Measurements from ENCODE around the gene DNAJC12.
"Not testable (repeated sequence)": the region's sequence is repeated elsewhere in the genome, so short reads cannot be mapped to it uniquely, and the experiment has no call there.

DNAJC12 gene

DNA sequence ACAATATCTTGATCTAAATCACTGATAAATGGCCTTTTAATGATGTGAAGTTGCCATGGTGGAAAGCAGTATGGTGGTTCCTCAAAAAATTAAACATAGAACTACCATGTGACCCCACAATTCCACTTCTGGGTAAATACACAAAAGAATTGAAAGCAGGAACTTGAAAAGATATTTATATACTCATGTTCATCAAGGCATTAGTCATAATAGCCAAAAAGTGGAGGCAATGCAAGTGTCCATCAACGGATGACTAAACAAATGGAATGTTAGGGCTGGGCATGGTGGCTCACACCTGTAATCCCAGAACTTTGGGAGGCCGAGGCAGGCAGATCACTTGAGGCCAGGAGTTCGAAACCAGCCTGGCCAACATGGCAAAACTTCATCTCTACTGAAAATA, 2.0 kb upstream of the DNAJC12 start:
- no peak for DNase-seq (ENCODE audit: low read depth, low spot score)
- H3K36me3 ChIP-seq (ENCODE audit: control insufficient read depth, insufficient read depth, low read length): no peaks in the 10 kb centered on the region
- peaks cover 1% of the 10 kb centered on the region; the same call in 1 of the 2 replicates for H3K4me1 ChIP-seq (ENCODE audit: control insufficient read depth, insufficient read depth, low read length)
- no CpG with 5 or more reads among the region's 3 CpGs for WGBS (ENCODE audit: insufficient coverage, insufficient read length)
- H3K9me3 ChIP-seq (ENCODE audit: control insufficient read depth, insufficient read depth, low read length): no peaks in the 10 kb centered on the region
- H3K4me3 ChIP-seq (ENCODE audit: low read length): no peak overlapping the region
- no peaks in the 10 kb centered on the region for H3K27me3 ChIP-seq (ENCODE audit: control insufficient read depth, insufficient read depth, low read length)
- no peak overlapping the region for H3K27ac ChIP-seq (ENCODE audit: low read length)

GRCh38 chr10:67839511-67839910, 1.5 kb upstream of the DNAJC12 start:
- not testable (repeated sequence) for H3K4me1 ChIP-seq (ENCODE audit: control insufficient read depth, insufficient read depth, low read length); H3K36me3 ChIP-seq (ENCODE audit: control insufficient read depth, insufficient read depth, low read length); H3K4me3 ChIP-seq (ENCODE audit: low read length); DNase-seq (ENCODE audit: low read depth, low spot score); H3K27me3 ChIP-seq (ENCODE audit: control insufficient read depth, insufficient read depth, low read length); H3K9me3 ChIP-seq (ENCODE audit: control insufficient read depth, insufficient read depth, low read length); H3K27ac ChIP-seq (ENCODE audit: low read length)
- no CpG with 5 or more reads among the region's 12 CpGs for WGBS (ENCODE audit: insufficient coverage, insufficient read length)

DNA sequence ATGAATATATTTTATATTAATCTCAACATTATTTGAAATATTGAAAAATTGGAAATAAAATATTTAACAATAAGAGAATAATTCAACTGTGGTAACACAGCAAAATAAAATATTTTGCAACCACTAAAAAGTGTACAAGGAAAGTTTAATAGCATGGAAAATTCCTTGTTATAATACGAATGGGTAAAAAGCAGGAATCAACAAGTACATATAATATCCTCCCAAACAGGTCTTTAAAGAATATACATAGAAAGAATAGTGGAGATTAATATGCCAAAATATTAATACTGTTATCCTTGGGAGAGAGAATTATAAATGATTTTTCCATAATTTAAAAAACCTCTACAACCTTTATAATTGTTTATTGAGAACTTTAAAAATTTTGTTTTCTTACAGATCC, 1.0 kb downstream of the DNAJC12 start:
- H3K36me3 ChIP-seq (ENCODE audit: control insufficient read depth, insufficient read depth, low read length): no peaks in the 10 kb centered on the region
- no peak overlapping the region for H3K27ac ChIP-seq (ENCODE audit: low read length)
- no peaks in the 10 kb centered on the region for H3K9me3 ChIP-seq (ENCODE audit: control insufficient read depth, insufficient read depth, low read length)
- H3K27me3 ChIP-seq (ENCODE audit: control insufficient read depth, insufficient read depth, low read length): no peaks in the 10 kb centered on the region
- peaks cover 1% of the 10 kb centered on the region; the same call in 1 of the 2 replicates for H3K4me1 ChIP-seq (ENCODE audit: control insufficient read depth, insufficient read depth, low read length)
- no CpG with 5 or more reads among the region's 1 CpG for WGBS (ENCODE audit: insufficient coverage, insufficient read length)
- H3K4me3 ChIP-seq (ENCODE audit: low read length): no peak overlapping the region
- no peak for DNase-seq (ENCODE audit: low read depth, low spot score)

DNA sequence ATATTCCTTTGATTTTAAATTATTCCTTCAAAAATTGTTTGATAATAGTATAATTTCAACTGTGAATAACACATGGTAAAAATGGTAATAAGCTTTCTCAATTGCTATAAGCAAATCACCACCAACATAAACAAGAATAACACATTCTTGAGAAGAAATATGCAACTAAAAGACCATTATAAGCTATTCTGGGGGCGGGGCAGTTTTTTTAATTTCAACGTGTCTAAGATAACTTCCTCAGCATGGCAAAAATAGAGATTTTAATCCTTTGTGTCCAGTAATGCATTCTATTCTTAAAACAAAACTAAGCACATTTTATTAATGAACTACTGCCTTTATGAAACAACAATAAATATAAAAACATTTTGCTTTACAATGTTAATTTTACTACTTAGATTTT, 1.5 kb downstream of the DNAJC12 start:
- H3K27me3 ChIP-seq (ENCODE audit: control insufficient read depth, insufficient read depth, low read length): no peaks in the 10 kb centered on the region
- no peak for DNase-seq (ENCODE audit: low read depth, low spot score)
- no peak overlapping the region for H3K27ac ChIP-seq (ENCODE audit: low read length)
- peaks cover 1% of the 10 kb centered on the region; the same call in 1 of the 2 replicates for H3K4me1 ChIP-seq (ENCODE audit: control insufficient read depth, insufficient read depth, low read length)
- no peaks in the 10 kb centered on the region for H3K36me3 ChIP-seq (ENCODE audit: control insufficient read depth, insufficient read depth, low read length)
- no peak overlapping the region for H3K4me3 ChIP-seq (ENCODE audit: low read length)
- no CpG with 5 or more reads among the region's 2 CpGs for WGBS (ENCODE audit: insufficient coverage, insufficient read length)
- no peaks in the 10 kb centered on the region for H3K9me3 ChIP-seq (ENCODE audit: control insufficient read depth, insufficient read depth, low read length)

GRCh38 chr10:67835541-67836394, 2.2 kb downstream of the DNAJC12 start:
- not testable (repeated sequence) for H3K4me1 ChIP-seq (ENCODE audit: control insufficient read depth, insufficient read depth, low read length); DNase-seq (ENCODE audit: low read depth, low spot score)

GRCh38 chr10:67834375-67834774, 3.6 kb downstream of the DNAJC12 start:
- H3K4me1 ChIP-seq (ENCODE audit: control insufficient read depth, insufficient read depth, low read length): peaks cover 1% of the 10 kb centered on the region; the same call in 1 of the 2 replicates
- H3K9me3 ChIP-seq (ENCODE audit: control insufficient read depth, insufficient read depth, low read length): no peaks in the 10 kb centered on the region
- no peak overlapping the region for H3K4me3 ChIP-seq (ENCODE audit: low read length)
- no peak overlapping the region for H3K27ac ChIP-seq (ENCODE audit: low read length)
- DNase-seq (ENCODE audit: low read depth, low spot score): no peak
- no CpG with 5 or more reads among the region's 8 CpGs for WGBS (ENCODE audit: insufficient coverage, insufficient read length)
- no peaks in the 10 kb centered on the region for H3K36me3 ChIP-seq (ENCODE audit: control insufficient read depth, insufficient read depth, low read length)
- no peaks in the 10 kb centered on the region for H3K27me3 ChIP-seq (ENCODE audit: control insufficient read depth, insufficient read depth, low read length)

More at GRCh38 chr10:67835541-67836394, 2.2 kb downstream of the DNAJC12 start:
- no CpG with 5 or more reads among the region's 6 CpGs for WGBS (ENCODE audit: insufficient coverage, insufficient read length)
- not testable (repeated sequence) for H3K27ac ChIP-seq (ENCODE audit: low read length); H3K4me3 ChIP-seq (ENCODE audit: low read length); H3K27me3 ChIP-seq (ENCODE audit: control insufficient read depth, insufficient read depth, low read length); H3K36me3 ChIP-seq (ENCODE audit: control insufficient read depth, insufficient read depth, low read length); H3K9me3 ChIP-seq (ENCODE audit: control insufficient read depth, insufficient read depth, low read length)

DNA sequence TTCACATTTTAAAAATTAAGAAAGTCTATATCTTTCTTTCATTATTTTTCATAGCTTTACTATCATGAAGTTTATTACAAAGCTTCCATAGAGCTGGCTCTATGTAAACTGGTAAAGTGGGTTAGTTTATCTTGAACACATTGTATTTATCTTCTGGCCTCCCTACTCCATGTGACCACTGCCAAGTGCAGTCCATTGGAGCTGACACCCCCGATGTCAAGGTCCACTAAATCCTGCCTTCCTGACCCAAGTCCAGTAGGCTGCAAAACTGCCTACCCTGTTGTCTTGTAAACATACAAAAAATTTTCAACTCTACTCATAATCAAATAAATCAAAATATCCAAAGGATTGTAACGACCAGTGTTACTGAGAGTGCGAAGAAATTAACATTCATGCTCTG, 10.2 kb downstream of the DNAJC12 start:
- Histone ChIP-seq H3K27ac (ENCODE audit: low read length) (no peak overlapping the region), H3K4me3 (ENCODE audit: low read length) (no peak overlapping the region), H3K9me3 (ENCODE audit: control insufficient read depth, insufficient read depth, low read length) (no peaks in the 10 kb centered on the region), H3K4me1 (ENCODE audit: control insufficient read depth, insufficient read depth, low read length) (no peaks in the 10 kb centered on the region; the same call in 1 of the 2 replicates), H3K36me3 (ENCODE audit: control insufficient read depth, insufficient read depth, low read length) (no peaks in the 10 kb centered on the region), H3K27me3 (ENCODE audit: control insufficient read depth, insufficient read depth, low read length) (no peaks in the 10 kb centered on the region)
- no CpG with 5 or more reads among the region's 3 CpGs for WGBS (ENCODE audit: insufficient coverage, insufficient read length)
- DNase-seq (ENCODE audit: low read depth, low spot score): no peak

- no peak overlapping the region for H3K4me3 ChIP-seq (ENCODE audit: low read length)
- no peaks in the 10 kb centered on the region for H3K36me3 ChIP-seq (ENCODE audit: control insufficient read depth, insufficient read depth, low read length)
- H3K27me3 ChIP-seq (ENCODE audit: control insufficient read depth, insufficient read depth, low read length): no peaks in the 10 kb centered on the region
- DNase-seq (ENCODE audit: low read depth, low spot score): no peak
- no peaks in the 10 kb centered on the region for H3K4me1 ChIP-seq (ENCODE audit: control insufficient read depth, insufficient read depth, low read length)
- no CpG with 5 or more reads among the region's 3 CpGs for WGBS (ENCODE audit: insufficient coverage, insufficient read length)
- no peak overlapping the region for H3K27ac ChIP-seq (ENCODE audit: low read length)
- no peaks in the 10 kb centered on the region for H3K9me3 ChIP-seq (ENCODE audit: control insufficient read depth, insufficient read depth, low read length)
These were observed 18.2 kb downstream of the DNAJC12 start for GRCh38 chr10:67819768-67820204.

DNA sequence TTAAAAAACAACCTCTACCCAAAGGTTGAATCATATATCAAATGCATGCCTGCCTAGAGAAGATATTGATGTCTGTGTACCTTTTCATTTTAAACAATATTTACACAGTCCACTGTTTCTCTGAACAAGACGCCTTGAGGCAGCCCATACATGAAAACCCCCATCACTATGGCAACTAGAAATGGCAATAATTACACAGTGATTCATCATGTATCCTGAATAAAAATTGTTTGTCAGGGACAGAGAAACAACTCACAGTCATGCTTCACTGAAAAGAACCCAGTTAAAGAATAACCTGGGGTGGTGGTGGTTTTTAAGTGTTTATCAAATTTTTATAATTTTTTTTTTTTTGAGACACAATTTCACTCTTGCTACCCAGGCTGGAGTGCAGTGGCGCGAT, 19.7 kb downstream of the DNAJC12 start:
- H3K27me3 ChIP-seq (ENCODE audit: control insufficient read depth, insufficient read depth, low read length): no peaks in the 10 kb centered on the region
- H3K4me3 ChIP-seq (ENCODE audit: low read length): no peak overlapping the region
- no peaks in the 10 kb centered on the region for H3K36me3 ChIP-seq (ENCODE audit: control insufficient read depth, insufficient read depth, low read length)
- H3K4me1 ChIP-seq (ENCODE audit: control insufficient read depth, insufficient read depth, low read length): no peaks in the 10 kb centered on the region
- no peak overlapping the region for H3K27ac ChIP-seq (ENCODE audit: low read length)
- DNase-seq (ENCODE audit: low read depth, low spot score): no peak
- no peaks in the 10 kb centered on the region for H3K9me3 ChIP-seq (ENCODE audit: control insufficient read depth, insufficient read depth, low read length)
- no CpG with 5 or more reads among the region's 3 CpGs for WGBS (ENCODE audit: insufficient coverage, insufficient read length)

DNA sequence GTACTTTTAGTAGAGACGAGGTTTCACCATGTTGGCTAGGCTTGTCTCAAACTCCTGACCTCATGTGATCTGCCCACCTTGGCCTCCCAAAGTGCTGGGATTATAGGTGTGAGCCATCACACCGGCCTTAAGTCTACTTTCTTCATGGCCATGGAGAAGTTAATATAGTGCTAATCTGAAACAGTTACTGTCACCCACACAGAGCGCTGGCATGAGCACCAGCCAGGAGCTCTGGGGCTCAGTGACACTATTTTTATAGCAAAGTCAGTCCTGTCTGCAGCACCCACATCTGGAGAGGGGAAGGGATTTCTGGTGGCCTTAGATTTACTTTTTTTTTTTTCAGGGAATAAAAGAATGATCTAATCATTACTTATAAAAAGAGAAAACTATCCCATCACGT, 21.3 kb downstream of the DNAJC12 start:
- no peak overlapping the region for H3K4me3 ChIP-seq (ENCODE audit: low read length)
- no peak for DNase-seq (ENCODE audit: low read depth, low spot score)
- H3K4me1 ChIP-seq (ENCODE audit: control insufficient read depth, insufficient read depth, low read length): no peaks in the 10 kb centered on the region
- H3K36me3 ChIP-seq (ENCODE audit: control insufficient read depth, insufficient read depth, low read length): no peaks in the 10 kb centered on the region
- H3K9me3 ChIP-seq (ENCODE audit: control insufficient read depth, insufficient read depth, low read length): no peaks in the 10 kb centered on the region
- H3K27me3 ChIP-seq (ENCODE audit: control insufficient read depth, insufficient read depth, low read length): no peaks in the 10 kb centered on the region
- H3K27ac ChIP-seq (ENCODE audit: low read length): no peak overlapping the region
- WGBS (ENCODE audit: insufficient coverage, insufficient read length): no CpG with 5 or more reads among the region's 4 CpGs

DNA sequence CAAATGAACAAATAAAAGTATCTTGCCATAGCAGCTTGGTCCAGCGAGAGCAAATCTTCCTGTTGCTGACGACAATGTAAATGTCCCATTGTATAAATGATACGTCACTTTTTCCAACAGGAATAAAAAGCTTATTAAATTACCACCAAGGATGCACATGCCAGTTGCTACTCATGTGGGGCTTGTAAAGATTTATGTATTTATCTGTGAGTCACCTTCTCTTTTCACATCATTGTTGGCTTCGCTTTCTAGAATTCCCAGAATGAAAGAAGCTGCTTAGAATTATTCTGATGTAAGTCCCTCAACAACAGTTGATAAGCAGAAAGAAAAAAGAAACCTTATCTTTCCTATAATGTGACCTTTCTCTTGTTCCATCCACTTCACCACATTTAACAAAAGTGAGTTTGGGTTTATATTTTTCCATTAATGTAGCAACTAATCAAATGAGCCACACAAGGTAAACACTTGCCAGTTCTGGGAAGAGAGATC, 22.4 kb downstream of the DNAJC12 start:
- no peak for DNase-seq (ENCODE audit: low read depth, low spot score)
- Histone ChIP-seq H3K9me3 (ENCODE audit: control insufficient read depth, insufficient read depth, low read length) (no peaks in the 10 kb centered on the region), H3K4me3 (ENCODE audit: low read length) (no peak overlapping the region), H3K27ac (ENCODE audit: low read length) (no peak overlapping the region), H3K4me1 (ENCODE audit: control insufficient read depth, insufficient read depth, low read length) (no peaks in the 10 kb centered on the region), H3K27me3 (ENCODE audit: control insufficient read depth, insufficient read depth, low read length) (no peaks in the 10 kb centered on the region), H3K36me3 (ENCODE audit: control insufficient read depth, insufficient read depth, low read length) (no peaks in the 10 kb centered on the region)
- WGBS (ENCODE audit: insufficient coverage, insufficient read length): no CpG with 5 or more reads among the region's 4 CpGs

Data from iPS DF 6.9 (cell line).